Activated CD4-positive, CD25-positive, alpha-beta regulatory T cell treated with anti-CD3 and anti-CD28 coated beads, Interleukin-2, amount 50 U/mL, for 16 hours (primary cell): Measurements from ENCODE around the gene TRIM41.
"Not testable (repeated sequence)": the region's sequence is repeated elsewhere in the genome, so short reads cannot be mapped to it uniquely, and the experiment has no call there.

ENCODE experiments used
- DNase-seq: peaks from one replicate; pipeline ENCODE4 v3.0.0-alpha.2; 2020; ENCODE audit warnings: low read depth, low spot score

TRIM41 gene

DNA sequence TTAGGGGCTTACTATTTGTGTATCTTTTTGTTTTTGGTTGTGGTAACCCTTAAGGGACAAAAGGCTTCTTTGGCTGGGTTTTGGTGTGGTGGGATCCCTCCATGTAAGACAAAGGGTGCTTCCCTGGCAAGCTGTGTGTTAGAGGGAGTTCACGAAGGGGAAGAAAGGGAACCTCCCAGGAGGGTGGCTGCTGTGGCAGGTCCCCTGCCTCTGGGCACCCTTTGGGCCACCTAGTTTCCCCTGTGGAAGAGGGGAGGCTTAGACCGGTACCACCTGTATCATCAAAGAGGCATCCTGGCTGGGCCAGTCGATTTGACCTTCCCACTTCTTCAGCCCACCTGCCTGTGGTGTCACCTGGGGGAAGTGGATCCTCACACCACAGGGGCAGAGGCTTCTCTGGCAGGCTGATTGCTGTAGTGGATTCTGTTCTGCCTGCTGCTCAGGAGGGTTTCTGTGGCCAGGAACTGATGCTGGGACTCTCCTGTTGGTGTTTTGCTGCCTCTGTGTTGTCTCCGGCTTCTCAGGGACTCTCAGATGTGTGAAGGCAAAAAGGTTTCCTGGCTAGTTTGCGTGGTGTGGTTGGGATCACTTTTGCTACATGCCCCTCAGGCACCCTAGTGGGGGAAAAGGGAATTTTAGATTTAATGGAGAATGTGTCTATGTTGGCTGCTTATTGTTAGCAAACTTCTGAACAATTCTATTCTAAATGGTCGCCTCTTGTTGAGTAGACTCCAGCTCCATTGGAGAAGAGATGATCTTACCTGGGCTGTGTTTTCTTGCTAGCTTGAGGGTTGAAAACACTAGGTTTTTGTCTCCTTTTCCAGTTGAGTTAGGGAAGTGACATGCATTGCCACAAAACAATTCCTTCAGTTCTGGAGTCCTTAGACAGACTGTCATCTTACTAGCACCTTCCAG lies 61.0 kb downstream of the TRIM41 start:
- not testable (repeated sequence) for DNase-seq
